RCC 7860 (cell line): Measurements from ENCODE around the gene RAPGEF4.
A peak's percentile ranks its signal among the peaks of the same experiment; 100 is the strongest.
"Not testable (repeated sequence)": the region's sequence is repeated elsewhere in the genome, so short reads cannot be mapped to it uniquely, and the experiment has no call there.

Source experiments
- DNase-seq: peaks from one replicate; pipeline ENCODE4 v3.0.0-alpha.2; 2015; ENCODE audit warnings: low spot score
- FAIRE-seq: peaks from 2 replicates; lab custom pipeline; 2012; peaks lifted over from hg19 to GRCh38; lab: Jason Lieb, UNC

The RAPGEF4 gene

DNA sequence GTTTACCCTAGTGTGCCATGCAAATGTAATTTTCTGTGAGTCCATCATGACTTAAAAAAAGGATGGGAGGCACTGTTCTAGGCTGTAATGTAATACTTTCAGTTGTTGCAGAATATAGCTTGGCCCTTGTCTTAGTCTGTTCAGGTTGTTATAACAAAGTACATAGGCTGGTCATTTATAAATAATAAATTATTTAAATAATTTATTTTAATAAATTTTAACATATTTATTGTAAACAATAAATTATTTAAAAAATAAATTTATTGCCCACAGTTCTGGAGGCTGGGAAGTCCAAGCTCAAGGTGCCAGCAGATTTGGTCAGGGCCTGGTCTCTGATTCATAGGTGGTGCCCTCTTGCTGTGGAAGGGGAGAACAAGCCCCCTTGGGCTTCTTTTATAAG lies 35.2 kb downstream of the RAPGEF4 start:
- no peak for FAIRE-seq
- DNase-seq: no peak

DNA sequence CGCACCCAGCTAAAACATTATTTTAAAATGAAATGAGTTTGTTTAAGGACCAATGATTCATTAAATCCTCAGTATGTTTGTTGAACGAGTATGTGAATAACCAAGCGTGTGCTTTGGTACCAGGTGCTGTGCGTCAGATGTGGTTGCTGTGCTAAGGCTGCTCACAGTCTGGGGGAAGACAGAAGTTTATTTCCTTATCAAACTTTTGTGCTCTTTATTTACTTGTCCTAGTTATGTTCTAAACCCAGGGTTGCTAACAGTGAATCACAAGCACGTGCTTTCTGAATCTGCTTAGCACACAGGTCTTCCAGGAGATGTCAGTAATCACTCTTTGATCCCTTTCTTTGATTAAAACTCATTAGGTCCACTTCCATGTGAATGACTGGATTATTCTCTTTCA lies 37.0 kb downstream of the RAPGEF4 start:
- FAIRE-seq (no peak), DNase-seq (no peak)

DNA sequence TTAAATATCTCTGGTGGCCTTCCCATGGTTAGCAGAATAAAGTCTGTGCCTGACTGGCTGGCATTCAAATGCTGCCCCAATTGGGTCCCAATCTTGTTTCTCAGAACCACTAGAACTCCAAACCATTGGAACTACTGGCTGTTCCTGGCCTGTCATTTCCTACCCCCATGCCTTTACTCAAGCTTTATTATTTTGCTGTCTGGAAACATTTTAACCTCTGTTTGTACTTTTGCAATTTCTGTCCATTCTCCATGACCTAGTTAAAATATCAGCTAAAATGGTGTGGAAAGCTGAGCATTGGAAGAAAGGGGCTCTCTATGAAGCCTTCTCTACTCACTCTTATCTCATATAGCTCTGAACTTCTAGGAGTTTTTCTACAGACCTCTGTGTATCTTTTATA lies 38.7 kb downstream of the RAPGEF4 start:
- DNase-seq (no peak), FAIRE-seq (no peak)

DNA sequence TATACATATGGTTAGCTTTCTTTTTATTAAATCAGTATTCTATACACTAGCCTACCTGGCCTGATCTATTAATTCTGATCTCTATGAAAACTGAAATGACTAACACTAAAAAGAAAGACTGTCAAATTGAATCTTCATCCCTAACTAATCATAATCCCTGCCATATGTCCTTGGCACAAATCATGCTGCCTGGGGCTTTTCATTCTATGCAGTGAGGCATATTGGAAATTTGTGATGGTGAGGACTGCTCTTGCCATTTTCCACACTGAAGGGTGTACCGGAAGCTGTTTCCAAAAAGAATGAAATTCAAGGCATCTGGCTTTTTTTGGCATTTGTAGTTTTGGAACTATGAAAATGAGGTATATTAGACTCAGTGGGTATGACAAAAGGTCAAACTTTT lies 39.7 kb downstream of the RAPGEF4 start:
- FAIRE-seq (no peak), DNase-seq (no peak)

- DNase-seq: peak; percentile 9
- no peak for FAIRE-seq
Measured at GRCh38 chr2:172777431-172777830, 41.8 kb downstream of the RAPGEF4 start.

GRCh38 chr2:172782506-172783164 lies 47.0 kb downstream of the RAPGEF4 start:
- FAIRE-seq (no peak), DNase-seq (no peak)

GRCh38 chr2:172783165-172783898 lies 47.7 kb downstream of the RAPGEF4 start:
- peak; percentile 78 for FAIRE-seq
- DNase-seq: peak; percentile 81

GRCh38 chr2:172788871-172789270 lies 53.2 kb downstream of the RAPGEF4 start:
- DNase-seq: no peak
- FAIRE-seq: no peak

DNA sequence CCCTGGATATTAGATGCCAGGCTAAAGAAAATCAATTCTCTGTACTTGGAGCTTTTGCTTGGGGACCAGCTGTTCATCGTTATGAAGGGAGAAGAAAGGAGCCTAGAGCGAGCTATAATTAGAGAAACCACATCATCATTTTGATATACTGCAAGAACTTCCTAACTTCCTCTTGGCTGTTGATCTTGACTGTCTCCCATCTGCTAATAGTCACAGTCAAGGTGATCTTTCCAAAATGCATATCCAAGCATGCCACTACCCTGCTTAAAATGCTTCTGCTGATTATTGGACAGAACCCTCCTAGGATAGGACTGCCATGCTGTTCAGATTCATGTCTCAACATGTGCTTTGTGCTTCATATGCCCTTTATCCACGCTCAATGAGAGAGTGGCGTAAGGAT lies 54.8 kb downstream of the RAPGEF4 start:
- FAIRE-seq: no peak
- DNase-seq: no peak

DNA sequence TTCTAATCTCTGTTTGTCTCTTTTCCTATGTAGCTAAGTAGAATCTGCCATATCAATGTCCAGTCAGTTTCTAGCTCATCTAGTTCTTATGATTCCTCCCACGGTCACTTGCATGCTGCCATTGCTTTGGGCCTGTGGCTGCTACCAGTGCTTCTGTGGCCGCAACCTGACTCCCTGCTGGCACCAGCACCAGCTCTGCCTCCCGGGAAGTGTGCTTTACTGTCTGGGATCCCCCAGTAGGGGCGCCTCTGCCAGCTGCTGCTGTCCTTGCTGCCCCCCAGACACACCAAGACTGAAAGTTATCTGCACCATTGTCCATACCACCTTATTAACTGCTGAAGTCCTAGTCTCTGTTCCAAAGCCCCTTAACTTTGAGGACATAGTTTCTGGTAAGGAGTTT lies 56.3 kb downstream of the RAPGEF4 start:
- DNase-seq (no peak), FAIRE-seq (no peak)

DNA sequence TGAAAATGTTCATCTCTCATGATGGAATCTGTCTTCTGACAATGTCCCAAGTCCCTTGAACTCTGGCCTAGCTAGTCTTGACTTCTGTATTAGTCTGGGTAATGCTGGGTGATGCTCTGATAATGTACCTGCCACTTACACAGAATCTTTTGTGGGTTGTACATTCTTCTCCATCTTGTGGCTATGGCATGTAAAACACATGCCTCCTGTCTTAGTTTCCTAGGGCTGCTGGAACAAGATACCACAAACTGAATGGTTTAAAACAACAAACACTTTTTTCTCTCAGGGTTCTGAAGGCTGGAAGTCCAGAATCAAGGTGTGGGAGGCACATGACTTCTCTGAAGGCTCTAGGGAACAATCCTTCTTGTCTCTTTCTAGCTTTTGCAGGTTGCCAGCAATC lies 57.1 kb downstream of the RAPGEF4 start:
- no peak for FAIRE-seq
- no peak for DNase-seq

GRCh38 chr2:172803308-172803707 lies 67.7 kb downstream of the RAPGEF4 start:
- not testable (repeated sequence) for DNase-seq, FAIRE-seq

DNA sequence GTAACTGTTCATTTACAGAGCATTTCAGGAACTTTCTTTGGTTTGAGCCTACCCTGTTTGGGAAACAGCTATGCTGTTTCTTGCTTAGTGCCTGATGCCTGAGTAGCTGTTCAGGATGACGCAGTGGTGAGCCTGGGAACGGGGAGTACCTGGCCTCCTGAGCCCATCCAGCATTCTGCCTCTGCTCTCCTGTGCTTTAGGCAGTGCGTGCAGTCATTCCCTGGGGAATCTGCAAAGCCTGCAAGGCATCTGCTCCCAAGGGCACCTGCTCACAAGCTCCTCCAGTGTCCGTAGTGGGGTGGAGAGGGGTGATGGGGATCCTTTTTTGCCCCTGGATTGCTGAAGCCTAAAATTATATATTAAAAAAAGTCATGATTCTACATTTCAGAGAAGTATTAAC lies 68.8 kb downstream of the RAPGEF4 start:
- FAIRE-seq (no peak), DNase-seq (no peak)

GRCh38 chr2:172806493-172806892 lies 70.8 kb downstream of the RAPGEF4 start:
- peak; percentile 65 for FAIRE-seq
- peak; percentile 47 for DNase-seq

- no peak for FAIRE-seq
- DNase-seq: no peak
Measured at GRCh38 chr2:172806996-172807395, 71.4 kb downstream of the RAPGEF4 start.

GRCh38 chr2:172808156-172808555 lies 72.5 kb downstream of the RAPGEF4 start:
- FAIRE-seq: no peak
- DNase-seq: no peak

DNA sequence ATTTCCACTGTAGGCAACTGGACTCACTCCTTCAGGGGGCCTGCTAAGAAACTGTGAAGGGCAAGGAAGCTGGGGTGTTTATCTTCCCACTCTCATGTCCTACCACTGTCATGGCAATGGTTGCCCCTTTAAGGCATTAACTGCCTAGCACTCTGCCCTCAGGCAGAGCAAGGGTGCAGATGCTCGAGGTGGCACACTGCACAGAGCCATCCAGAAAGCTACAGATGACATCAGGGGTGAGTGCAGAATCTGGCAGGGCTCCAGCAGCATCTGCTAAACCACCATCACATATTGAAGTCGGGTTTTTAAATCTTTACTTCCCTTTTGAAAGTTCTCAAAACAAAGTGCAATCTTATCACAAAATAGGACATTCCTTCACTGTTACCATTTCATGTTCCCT lies 75.4 kb downstream of the RAPGEF4 start:
- DNase-seq: no peak
- FAIRE-seq: no peak

DNA sequence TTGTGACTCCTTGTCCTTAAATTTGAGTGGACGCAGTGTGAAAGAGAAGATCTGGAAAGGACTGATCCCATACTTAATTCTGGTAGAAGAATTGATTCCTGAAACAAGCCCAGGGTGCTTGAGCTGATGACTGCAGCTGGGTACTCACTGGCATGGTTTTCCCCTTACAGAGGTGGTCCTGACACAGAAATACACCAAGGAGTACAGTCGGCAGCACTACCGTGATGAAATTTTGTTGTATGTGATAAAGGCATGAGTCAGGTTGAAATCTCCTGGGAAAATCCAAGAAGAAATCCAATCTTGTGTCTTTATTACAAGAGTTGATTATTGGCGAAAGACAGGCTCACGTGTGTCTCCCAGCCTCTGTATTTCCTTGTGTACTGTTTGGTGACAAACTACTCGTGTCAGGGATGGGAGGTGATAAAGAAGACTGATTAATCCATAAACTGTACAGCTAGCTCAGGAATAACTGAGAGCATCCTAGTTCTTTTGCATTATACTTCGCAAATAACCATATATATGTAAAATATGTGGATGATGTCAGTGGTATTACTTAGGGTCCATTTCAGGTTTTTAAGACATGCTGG lies 76.6 kb downstream of the RAPGEF4 start:
- no peak for DNase-seq
- no peak for FAIRE-seq

DNA sequence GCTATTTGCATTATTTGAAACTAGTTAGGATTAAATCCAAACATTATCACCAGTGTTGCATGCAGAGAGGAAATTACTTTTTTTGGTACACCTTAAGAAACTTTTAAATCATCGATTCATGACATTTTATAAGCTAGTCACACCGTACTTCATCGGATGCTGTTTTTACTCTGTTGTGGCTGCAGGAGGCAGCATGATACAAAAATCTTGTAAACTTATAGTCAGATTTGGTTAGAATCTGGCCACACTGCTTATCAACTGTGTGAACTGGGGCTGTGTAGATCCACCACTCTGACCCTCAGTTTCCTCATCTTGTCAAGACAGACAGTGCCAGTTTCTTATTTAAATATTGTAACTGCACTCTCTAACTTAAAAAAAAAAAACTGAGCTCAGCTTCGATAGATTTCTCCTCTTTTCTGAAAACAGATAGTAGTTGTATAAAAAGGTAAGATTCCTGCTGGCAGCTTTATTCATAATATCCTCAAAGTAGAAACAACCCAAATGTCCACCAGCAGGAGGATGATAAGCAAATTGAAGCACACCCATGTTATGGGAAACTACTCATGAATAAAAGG lies 77.8 kb downstream of the RAPGEF4 start:
- no peak for FAIRE-seq
- no peak for DNase-seq

DNA sequence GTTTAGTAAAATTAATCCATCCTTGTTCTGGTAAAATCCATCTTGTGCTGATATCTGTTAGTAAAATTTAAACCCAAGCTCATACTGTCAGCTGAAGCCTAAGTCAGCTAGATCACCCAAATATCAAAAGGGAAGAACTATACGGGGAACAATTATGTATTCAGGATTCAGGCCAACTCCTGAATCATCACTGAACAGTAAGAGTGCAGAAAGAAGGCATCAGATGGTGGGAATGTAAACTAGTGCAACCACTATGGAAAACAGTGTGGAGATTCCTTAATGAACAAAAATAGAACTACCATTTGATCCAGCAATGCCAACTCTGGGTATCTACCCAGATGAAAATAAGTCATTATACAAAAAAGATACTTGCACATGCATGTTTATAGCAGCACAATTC lies 81.8 kb downstream of the RAPGEF4 start:
- DNase-seq (no peak), FAIRE-seq (no peak)

DNA sequence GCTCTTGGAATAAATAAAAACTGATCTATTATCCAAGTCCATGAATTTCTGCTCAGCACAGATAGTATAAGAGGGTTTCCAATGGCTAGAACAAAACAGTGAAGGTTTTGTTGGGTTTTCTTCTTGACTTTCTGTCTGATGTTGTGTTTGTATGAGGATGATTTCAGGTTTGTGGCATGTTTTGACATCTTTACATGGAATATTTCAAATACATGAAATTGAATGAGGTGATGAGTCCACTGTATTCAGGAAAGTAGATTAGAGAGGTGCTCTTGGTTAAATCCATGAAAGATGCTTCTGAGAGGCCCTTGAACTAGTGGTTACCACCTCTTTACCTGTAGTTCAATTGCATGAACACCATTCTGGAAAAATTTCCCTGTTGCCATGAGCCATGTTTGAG lies 84.3 kb downstream of the RAPGEF4 start:
- no peak for FAIRE-seq

More for the DNA sequence above, 84.3 kb downstream of the RAPGEF4 start:
- no peak for DNase-seq
